CD4-positive, CD25-positive, alpha-beta regulatory T cell (primary cell): Measurements from ENCODE around the gene SEMA5A. TPM values are rescaled to one million over a fixed set of nuclear protein-coding genes. Genes with fewer than 3 reads are reported as not detected.

Experiments
- ATAC-seq, 2 donors: fragments of 150-1000 bp; cut with Tn5 transposase; one replicate each; pipeline ENCODE4 v1.10.0; 2021; ENCODE audit warnings: low read depth in 2 of 2, moderate number of reproducible peaks in 2 of 2, moderate library complexity in 1 of 2
- DNase-seq, 3 donors: peaks; one replicate each; pipeline versions ENCODE4 v3.0.0 to v3.0.0-alpha.2; 2012 to 2022; ENCODE audit warnings: mixed read lengths in 1 of 3
- H3K27ac ChIP-seq: one replicate; pipeline ENCODE4 v1.7.0; 2013; ENCODE audit warnings: mild to moderate bottlenecking, low read length; ENCODE audit not compliant: insufficient read depth, poor library complexity, severe bottlenecking
- H3K27me3 ChIP-seq: one replicate; pipeline ENCODE4 v1.7.0; 2013; ENCODE audit warnings: low read length; ENCODE audit not compliant: control insufficient read depth, insufficient read depth
- H3K36me3 ChIP-seq: one replicate; pipeline ENCODE4 v1.7.0; 2013; ENCODE audit warnings: mild to moderate bottlenecking, low read length, moderate library complexity; ENCODE audit not compliant: control insufficient read depth, insufficient read depth
- H3K4me1 ChIP-seq: 2 replicates; pipeline ENCODE4 v1.7.0; 2013; ENCODE audit warnings: mild to moderate bottlenecking, low read length; ENCODE audit not compliant: insufficient read depth, control insufficient read depth, poor library complexity, severe bottlenecking
- H3K4me3 ChIP-seq: one replicate; pipeline ENCODE4 v1.7.0; 2013; ENCODE audit warnings: low read depth, mild to moderate bottlenecking, low read length, moderate library complexity
- H3K9me3 ChIP-seq, 2 experiments: 1 replicate in 1 of 2; 2 replicates in 1 of 2; pipeline ENCODE4 v1.7.0; 2013; ENCODE audit warnings: low read length in 2 of 2, mild to moderate bottlenecking in 1 of 2, moderate library complexity in 1 of 2; ENCODE audit not compliant: control insufficient read depth in 2 of 2
- H3K27ac Mint-ChIP-seq, 3 donors: one replicate each; pipeline ENCODE4 v1.8.0; 2020 to 2022; ENCODE audit warnings: mild to moderate bottlenecking in 3 of 3, mixed read lengths in 3 of 3, moderate library complexity in 2 of 3
- H3K27me3 Mint-ChIP-seq: one replicate; pipeline ENCODE4 v1.8.0; 2022; ENCODE audit warnings: mild to moderate bottlenecking, mixed read lengths
- H3K36me3 Mint-ChIP-seq: one replicate; pipeline ENCODE4 v1.8.0; 2020; ENCODE audit warnings: mixed read lengths
- H3K4me1 Mint-ChIP-seq, 4 donors: one replicate each; pipeline ENCODE4 v1.8.0; 2020 to 2022; ENCODE audit warnings: mixed read lengths in 4 of 4, mild to moderate bottlenecking in 1 of 4
- H3K4me3 Mint-ChIP-seq, 4 donors: one replicate each; pipeline ENCODE4 v1.8.0; 2020 to 2022; ENCODE audit warnings: mild to moderate bottlenecking in 4 of 4, mixed read lengths in 4 of 4, moderate library complexity in 3 of 4
- H3K9me3 Mint-ChIP-seq, 7 donors: one replicate each; pipeline ENCODE4 v1.8.0; 2020 to 2022; ENCODE audit warnings: mixed read lengths in 7 of 7, mild to moderate bottlenecking in 3 of 7, moderate library complexity in 2 of 7
- polyA plus RNA-seq, 4 donors: library from polyadenylated mRNA; unstranded; fragments of 300-500 nt; fragmentation: Illumina TruSeq; gene quantifications; one replicate each; pipeline ENCODE4 v1.2.3, GENCODE V29; 2021
- total RNA-seq: library from RNA; stranded (reverse); gene quantifications from one replicate; pipeline ENCODE4 v1.2.3, GENCODE V29; 2022

Gene SEMA5A
- total and polyA plus RNA-seq, 5 donors from 2014 or later, result 0.22 to 2.8 (median 0.31) TPM; not detected in 2

DNA sequence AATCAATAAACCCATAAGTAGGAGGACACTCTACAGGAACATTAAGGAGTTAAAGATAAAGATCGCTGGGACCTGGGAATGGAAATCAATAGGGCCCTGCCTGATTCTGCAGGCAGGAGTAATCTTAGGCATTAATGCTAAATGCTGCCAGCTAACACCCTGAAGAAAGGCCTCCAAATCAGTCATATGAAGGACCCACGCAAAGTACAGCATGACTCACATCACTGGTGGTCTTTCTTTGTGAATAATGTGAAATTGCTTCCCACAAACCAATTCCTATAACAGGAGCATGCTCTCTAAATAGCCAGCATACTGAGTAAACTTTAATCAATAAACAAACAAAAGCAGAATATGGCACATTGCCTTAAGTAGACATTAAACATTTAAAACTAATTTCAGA is 172.3 kb downstream of the SEMA5A start:
- Histone ChIP-seq H3K27me3 (no peaks in the 10 kb centered on the region), H3K36me3 (no peaks in the 10 kb centered on the region), H3K4me3 (no peak overlapping the region), H3K9me3 (no peaks in the 10 kb centered on the region), H3K4me1 (no peaks in the 10 kb centered on the region), H3K27ac (no peak overlapping the region)
- H3K36me3 Mint-ChIP-seq, result no peaks in the 10 kb centered on the region
- H3K27ac Mint-ChIP-seq, result no peak overlapping the region
- no peak overlapping the region for H3K4me3 Mint-ChIP-seq
- peaks cover 2 to 22% (median 4%) of the 10 kb centered on the region in 7 donors for H3K9me3 Mint-ChIP-seq
- ATAC-seq (no peak), DNase-seq (no peak)
- H3K27me3 Mint-ChIP-seq, result no peaks in the 10 kb centered on the region
- no peaks in the 10 kb centered on the region for H3K4me1 Mint-ChIP-seq

DNA sequence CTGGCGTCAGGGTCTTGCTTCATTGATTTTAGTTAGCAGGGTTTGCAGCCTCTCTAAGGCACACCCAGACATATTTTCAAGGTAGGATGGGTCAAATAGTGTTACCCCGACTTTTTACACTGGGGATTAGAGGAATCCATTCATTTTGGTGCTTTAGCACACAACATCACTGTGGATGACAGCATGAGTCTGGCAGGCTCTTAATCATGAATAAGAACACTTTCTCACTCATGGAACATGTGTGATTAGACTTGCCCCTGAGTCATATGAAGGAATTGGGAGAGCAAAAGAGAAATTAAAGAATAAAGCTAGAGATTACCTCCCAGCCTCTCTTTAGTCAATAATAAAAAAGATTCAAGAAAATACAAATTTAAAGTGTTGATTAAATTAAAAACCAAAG is 175.6 kb downstream of the SEMA5A start:
- Mint-ChIP-seq H3K4me3 (no peak overlapping the region), H3K27ac (no peak overlapping the region), H3K36me3 (no peaks in the 10 kb centered on the region)

DNA sequence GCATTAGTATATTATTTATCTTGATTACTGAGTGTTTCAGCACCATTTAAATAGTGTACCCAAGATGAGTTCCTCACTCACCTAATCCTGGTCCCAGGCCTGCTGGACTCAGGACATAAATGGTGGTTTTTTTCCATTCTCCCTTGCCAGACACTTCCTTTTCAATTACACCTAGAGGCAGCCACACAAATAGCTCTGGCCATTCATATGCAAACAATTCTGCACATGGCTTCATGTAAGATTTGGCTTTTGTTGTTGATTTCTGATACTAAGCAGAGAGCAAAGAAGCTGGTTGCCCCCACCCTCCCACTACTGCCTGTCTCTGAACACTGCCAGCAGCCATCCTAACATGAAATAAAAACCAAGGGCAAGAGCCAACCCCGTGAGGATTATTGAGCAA is 180.4 kb downstream of the SEMA5A start:
- Mint-ChIP-seq H3K36me3 (no peaks in the 10 kb centered on the region), H3K4me3 (no peak overlapping the region), H3K27me3 (no peaks in the 10 kb centered on the region), H3K4me1 (no peaks in the 10 kb centered on the region), H3K9me3 (peaks cover 1 to 19% (median 4%) of the 10 kb centered on the region in 7 donors), H3K27ac (no peak overlapping the region)
- H3K4me3 ChIP-seq, result no peak overlapping the region
- no peaks in the 10 kb centered on the region for H3K4me1 ChIP-seq
- no peaks in the 10 kb centered on the region for H3K36me3 ChIP-seq
- H3K27ac ChIP-seq, result no peak overlapping the region
- H3K9me3 ChIP-seq, result no peaks in the 10 kb centered on the region
- ATAC-seq, result no peak
- DNase-seq, result no peak
- H3K27me3 ChIP-seq, result no peaks in the 10 kb centered on the region

More for the DNA sequence above, 175.6 kb downstream of the SEMA5A start:
- Histone ChIP-seq H3K36me3 (no peaks in the 10 kb centered on the region), H3K27me3 (no peaks in the 10 kb centered on the region), H3K4me1 (no peaks in the 10 kb centered on the region), H3K9me3 (no peaks in the 10 kb centered on the region), H3K27ac (no peak overlapping the region), H3K4me3 (no peak overlapping the region)
- Mint-ChIP-seq H3K9me3 (peaks cover 0 to 16% (median 3%) of the 10 kb centered on the region in 7 donors), H3K27me3 (no peaks in the 10 kb centered on the region), H3K4me1 (no peaks in the 10 kb centered on the region)
- no peak for DNase-seq
- no peak for ATAC-seq

DNA sequence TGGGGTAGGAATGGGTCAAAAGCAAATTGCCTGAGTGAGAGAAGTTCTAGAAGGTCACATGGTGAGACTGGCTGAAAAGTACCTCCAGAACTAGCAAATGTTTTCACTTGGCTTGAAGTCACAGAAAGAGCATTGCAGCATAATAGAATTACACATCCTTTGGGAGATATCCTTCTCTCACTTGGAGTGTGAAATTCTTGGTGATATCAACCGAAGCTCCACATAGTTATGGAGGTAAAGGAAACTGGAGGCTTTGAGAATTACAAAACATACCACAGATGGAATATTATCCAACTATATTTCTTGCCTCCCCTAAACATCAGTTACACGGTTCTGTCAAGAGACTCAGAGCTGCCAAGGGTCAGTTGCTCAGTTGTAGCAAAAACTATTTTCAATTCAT is 182.4 kb downstream of the SEMA5A start:
- peak overlapping the region in 1 of 3 donors; percentile 16 for H3K27ac Mint-ChIP-seq

DNA sequence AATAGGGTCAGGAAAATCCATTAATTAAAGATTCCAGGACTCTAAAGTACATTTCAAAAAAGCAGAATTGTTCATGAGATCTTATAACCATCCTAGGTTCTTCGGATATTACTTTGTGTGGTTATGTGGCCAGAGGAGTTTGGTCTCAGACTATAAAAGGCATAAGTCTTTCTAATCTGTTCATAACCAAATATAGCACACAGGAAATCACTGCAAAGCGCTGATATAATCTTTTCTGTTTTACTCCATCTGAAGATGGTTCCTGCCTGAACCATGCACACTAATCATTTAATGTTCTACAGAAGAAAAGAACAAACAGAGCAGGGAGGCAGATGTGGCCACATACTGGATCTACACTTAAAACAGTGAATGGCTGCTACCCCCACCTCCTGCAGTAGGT is 182.8 kb downstream of the SEMA5A start:
- Mint-ChIP-seq H3K4me3 (no peak overlapping the region), H3K4me1 (no peaks in the 10 kb centered on the region), H3K27me3 (no peaks in the 10 kb centered on the region), H3K36me3 (no peaks in the 10 kb centered on the region), H3K9me3 (peaks cover 0 to 10% (median 5%) of the 10 kb centered on the region in 7 donors), H3K27ac (no peak overlapping the region)
- H3K4me3 ChIP-seq, result no peak overlapping the region
- H3K36me3 ChIP-seq, result no peaks in the 10 kb centered on the region
- H3K27me3 ChIP-seq, result no peaks in the 10 kb centered on the region
- DNase-seq (no peak), ATAC-seq (no peak)
- no peak overlapping the region for H3K27ac ChIP-seq
- no peaks in the 10 kb centered on the region for H3K4me1 ChIP-seq
- H3K9me3 ChIP-seq, result no peaks in the 10 kb centered on the region

More for the DNA sequence above, 182.4 kb downstream of the SEMA5A start:
- no peaks in the 10 kb centered on the region for H3K4me1 Mint-ChIP-seq
- H3K27me3 Mint-ChIP-seq, result no peaks in the 10 kb centered on the region
- Histone ChIP-seq H3K4me3 (no peak overlapping the region), H3K27ac (no peak overlapping the region), H3K36me3 (no peaks in the 10 kb centered on the region), H3K27me3 (no peaks in the 10 kb centered on the region), H3K9me3 (no peaks in the 10 kb centered on the region), H3K4me1 (no peaks in the 10 kb centered on the region)
- ATAC-seq (no peak), DNase-seq (no peak)
- no peaks in the 10 kb centered on the region for H3K36me3 Mint-ChIP-seq
- H3K4me3 Mint-ChIP-seq, result no peak overlapping the region
- H3K9me3 Mint-ChIP-seq, result peaks cover 0 to 8% (median 4%) of the 10 kb centered on the region in 7 donors

DNA sequence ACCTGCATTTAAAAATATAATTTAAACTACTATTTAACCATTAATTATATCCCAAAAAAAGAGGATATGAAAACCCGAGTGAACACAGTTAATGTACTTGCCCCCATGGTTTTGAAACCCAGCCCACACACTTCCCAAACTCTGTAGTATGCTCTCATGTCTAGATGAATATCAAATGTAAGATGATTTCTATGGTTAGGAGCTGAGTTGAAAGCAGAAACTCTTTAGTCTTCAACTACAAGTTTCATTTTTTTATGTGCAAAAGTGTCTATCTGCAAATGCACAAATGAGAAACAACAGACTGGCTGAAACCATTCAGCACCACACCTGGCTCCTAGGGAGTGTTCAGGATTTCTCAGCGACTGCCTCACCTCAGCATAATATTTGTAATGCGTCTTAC is 183.3 kb downstream of the SEMA5A start:
- DNase-seq (no peak), ATAC-seq (no peak)
- Mint-ChIP-seq H3K4me1 (no peaks in the 10 kb centered on the region), H3K9me3 (peaks cover 0 to 8% (median 3%) of the 10 kb centered on the region in 7 donors), H3K27ac (no peak overlapping the region), H3K4me3 (no peak overlapping the region), H3K27me3 (no peaks in the 10 kb centered on the region), H3K36me3 (no peaks in the 10 kb centered on the region)
- Histone ChIP-seq H3K9me3 (no peaks in the 10 kb centered on the region), H3K27me3 (no peaks in the 10 kb centered on the region), H3K36me3 (no peaks in the 10 kb centered on the region), H3K27ac (no peak overlapping the region), H3K4me1 (no peaks in the 10 kb centered on the region), H3K4me3 (no peak overlapping the region)

DNA sequence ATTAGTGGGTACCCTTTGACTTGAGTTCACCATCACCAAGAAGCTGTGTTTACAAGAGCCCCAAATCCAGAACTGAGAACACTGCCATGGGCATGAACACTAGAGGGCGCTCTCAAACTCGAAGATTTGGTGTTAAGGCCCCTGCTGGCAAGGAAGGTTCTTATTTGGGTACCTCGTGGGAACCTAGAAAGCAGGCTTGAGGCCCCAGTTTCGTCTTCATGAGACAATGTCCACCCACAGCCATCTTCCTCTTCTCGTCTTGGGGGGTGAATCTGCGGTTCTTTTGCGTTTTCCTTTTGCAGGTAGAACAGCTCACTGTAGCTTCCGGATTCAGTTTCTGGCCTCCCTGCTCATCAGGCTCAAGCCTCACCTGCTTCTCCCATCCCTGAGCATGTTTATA is 184.0 kb downstream of the SEMA5A start:
- Histone ChIP-seq H3K27me3 (no peaks in the 10 kb centered on the region), H3K9me3 (no peaks in the 10 kb centered on the region), H3K4me1 (no peaks in the 10 kb centered on the region), H3K4me3 (no peak overlapping the region), H3K27ac (no peak overlapping the region), H3K36me3 (no peaks in the 10 kb centered on the region)
- peak in 2 of 3 donors; percentile 6 to 24 for DNase-seq
- Mint-ChIP-seq H3K9me3 (peaks cover 0 to 8% (median 3%) of the 10 kb centered on the region in 7 donors), H3K4me3 (no peak overlapping the region), H3K27ac (no peak overlapping the region), H3K4me1 (no peaks in the 10 kb centered on the region), H3K27me3 (no peaks in the 10 kb centered on the region), H3K36me3 (no peaks in the 10 kb centered on the region)
- ATAC-seq, result no peak

DNA sequence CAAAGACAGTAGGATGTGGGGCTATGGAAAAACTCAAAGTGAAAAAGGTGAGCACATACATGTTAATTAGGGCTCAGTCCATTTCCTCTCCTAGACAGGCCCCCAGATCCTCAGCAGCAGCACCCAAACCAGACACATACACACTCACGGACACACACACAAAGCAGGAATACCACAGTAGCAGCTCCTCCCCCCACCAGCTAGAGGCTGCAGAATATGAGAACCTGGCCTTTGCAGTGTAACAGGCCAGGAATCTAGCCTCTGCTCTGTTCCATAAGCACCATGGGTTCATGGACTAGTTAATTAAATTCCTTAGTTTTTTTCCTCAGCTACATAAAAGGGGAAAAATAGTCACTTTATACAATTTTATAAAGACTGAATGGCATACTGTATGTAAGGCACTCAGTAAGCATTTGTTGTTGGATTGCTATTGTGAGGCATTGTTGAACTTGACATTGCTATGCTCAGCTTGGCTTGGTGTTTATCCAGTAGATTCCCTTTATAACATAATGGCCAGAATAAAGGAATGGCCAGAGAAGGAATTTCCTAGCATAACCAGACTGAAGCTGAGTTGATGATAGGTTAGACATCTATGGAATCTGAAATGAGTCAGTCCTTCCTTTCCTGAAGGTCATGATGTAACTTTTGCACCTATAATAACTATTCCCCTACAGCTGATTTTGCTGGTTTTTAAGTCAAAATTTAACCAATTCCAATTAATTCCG is 186.8 kb downstream of the SEMA5A start:
- no peaks in the 10 kb centered on the region for H3K4me1 Mint-ChIP-seq
- H3K9me3 Mint-ChIP-seq, result peaks cover 3 to 19% (median 8%) of the 10 kb centered on the region in 7 donors
- no peaks in the 10 kb centered on the region for H3K9me3 ChIP-seq
- no peaks in the 10 kb centered on the region for H3K4me1 ChIP-seq
- DNase-seq (no peak), ATAC-seq (no peak)
- H3K27me3 Mint-ChIP-seq, result no peaks in the 10 kb centered on the region
- no peak overlapping the region for H3K27ac ChIP-seq
- no peak overlapping the region for H3K4me3 Mint-ChIP-seq
- H3K27me3 ChIP-seq, result no peaks in the 10 kb centered on the region
- no peak overlapping the region for H3K4me3 ChIP-seq
- H3K36me3 Mint-ChIP-seq, result no peaks in the 10 kb centered on the region
- no peak overlapping the region for H3K27ac Mint-ChIP-seq
- no peaks in the 10 kb centered on the region for H3K36me3 ChIP-seq
